B cell (primary cell): ENCODE data around the gene NUP210L. TPM values are rescaled to one million over a fixed set of nuclear protein-coding genes. Genes with fewer than 3 reads are reported as not detected.

Experiments used
- ATAC-seq: fragments of 200-7000 bp; cut with Tn5 transposase; one replicate; pipeline ENCODE4 v1.10.0; 2021; ENCODE audit warnings: low read depth, mild to moderate bottlenecking, moderate number of reproducible peaks, moderate library complexity
- CTCF ChIA-PET: fragments of 350-600 bp; sonication (Branson Sonifier 250); formaldehyde crosslinking; loops from one replicate; lab custom pipeline; 2021; ENCODE audit warnings: antibody characterized with exemption, inconsistent platforms; lab: Charles Lee
- POLR2A ChIA-PET: fragments of 350-600 bp; sonication (Branson Sonifier 250); formaldehyde crosslinking; loops from one replicate; lab custom pipeline; 2021; ENCODE audit warnings: antibody characterized with exemption; lab: Charles Lee
- DNase-seq: peaks from one replicate; pipeline ENCODE4 v3.0.0; 2013
- H2AFZ ChIP-seq: 2 replicates; pipeline ENCODE4 v1.6.1; 2012; ENCODE audit warnings: mild to moderate bottlenecking, low read depth, low read length; ENCODE audit not compliant: insufficient read depth, poor library complexity, severe bottlenecking
- H3K27ac ChIP-seq, 2 donors: 1 replicate in 1 of 2; 2 replicates in 1 of 2; pipeline ENCODE4 v1.5.1; 2012 to 2013; ENCODE audit warnings: low read length in 2 of 2, mild to moderate bottlenecking in 2 of 2, moderate library complexity in 1 of 2
- H3K27me3 ChIP-seq, 4 experiments: fragments of 200-600 bp in 1 of 4; sonication (generic) in 1 of 4; replicated peaks in 1 of 4; 1 replicate in 2 of 4; 2 replicates in 2 of 4; pipeline versions ENCODE4 v1.6.1 to v1.7.0; 2013 to 2016; ENCODE audit warnings: low read length in 3 of 4, mild to moderate bottlenecking in 2 of 4, mixed read lengths in 1 of 4, moderate library complexity in 1 of 4; ENCODE audit not compliant: insufficient read depth in 4 of 4, control insufficient read depth in 3 of 4; ENCODE audit errors: control extremely low read depth in 1 of 4
- H3K36me3 ChIP-seq, 2 experiments: replicated peaks in 1 of 2; 1 replicate in 1 of 2; 2 replicates in 1 of 2; pipeline versions ENCODE4 v1.6.1 to v1.7.1; 2013; ENCODE audit warnings: low read length in 1 of 2; ENCODE audit not compliant: insufficient read depth in 2 of 2, control insufficient read depth in 1 of 2; ENCODE audit errors: control extremely low read depth in 1 of 2, extremely low read depth in 1 of 2
- H3K4me1 ChIP-seq, 2 donors: fragments of 200-600 bp in 1 of 2; sonication (generic) in 1 of 2; 1 replicate in 1 of 2; 2 replicates in 1 of 2; pipeline versions ENCODE4 v1.5.1 to v1.6.1; 2013 to 2017; ENCODE audit warnings: low read length in 2 of 2; ENCODE audit not compliant: control insufficient read depth in 2 of 2, insufficient read depth in 2 of 2
- H3K4me2 ChIP-seq: replicated peaks from 2 replicates; pipeline ENCODE3; 2012; ENCODE audit warnings: mild to moderate bottlenecking, low read depth, low read length; ENCODE audit not compliant: poor library complexity, severe bottlenecking
- H3K4me3 ChIP-seq, 5 experiments: fragments of 200-600 bp in 1 of 5; sonication (generic) in 1 of 5; 1 replicate in 3 of 5; 2 replicates in 2 of 5; pipeline versions ENCODE4 v1.5.1 to v1.7.0; 2011 to 2016; ENCODE audit warnings: low read length in 4 of 5, mild to moderate bottlenecking in 4 of 5, low read depth in 2 of 5, control low read depth in 1 of 5, moderate library complexity in 1 of 5; ENCODE audit not compliant: insufficient read depth in 1 of 5; ENCODE audit errors: control extremely low read depth in 1 of 5, extremely low read depth in 1 of 5
- H3K79me2 ChIP-seq: fragments of 200-600 bp; sonication (generic); one replicate; pipeline ENCODE4 v1.6.0; 2016; ENCODE audit warnings: low read length; ENCODE audit not compliant: control insufficient read depth, insufficient read depth
- H3K9ac ChIP-seq: fragments of 200-600 bp; sonication (generic); 2 replicates; pipeline ENCODE4 v1.6.1; 2017; ENCODE audit warnings: mild to moderate bottlenecking, low read length, moderate library complexity
- H3K9me3 ChIP-seq, 3 donors: one replicate each; pipeline versions ENCODE4 v1.6.1 to v1.7.1; 2013; ENCODE audit warnings: low read length in 2 of 3; ENCODE audit not compliant: control insufficient read depth in 2 of 3, insufficient read depth in 1 of 3; ENCODE audit errors: control extremely low read depth in 1 of 3
- H4K20me1 ChIP-seq: 2 replicates; pipeline ENCODE4 v1.6.0; 2012; ENCODE audit warnings: mild to moderate bottlenecking, low read length; ENCODE audit not compliant: insufficient read depth, control insufficient read depth, poor library complexity, severe bottlenecking
- H3K27ac Mint-ChIP-seq: one replicate; pipeline ENCODE4 v1.8.0; 2021; ENCODE audit warnings: mixed read lengths
- H3K27me3 Mint-ChIP-seq: one replicate; pipeline ENCODE4 v1.8.0; 2021; ENCODE audit warnings: mixed read lengths
- H3K4me1 Mint-ChIP-seq: one replicate; pipeline ENCODE4 v1.8.0; 2021; ENCODE audit warnings: mixed read lengths
- H3K4me3 Mint-ChIP-seq: one replicate; pipeline ENCODE4 v1.8.0; 2021; ENCODE audit warnings: mixed read lengths
- H3K9me3 Mint-ChIP-seq: one replicate; pipeline ENCODE4 v1.8.0; 2022; ENCODE audit warnings: mixed read lengths; ENCODE audit not compliant: insufficient read depth
- CTCF ChIP-seq: fragments of 200-600 bp; IDR thresholded peaks from one replicate; pipeline ENCODE4 v1.8.0; 2022; ENCODE audit warnings: antibody characterized with exemption, mild to moderate bottlenecking
- EZH2 ChIP-seq: IDR thresholded peaks from 2 replicates; pipeline ENCODE4 v1.6.1; 2012; ENCODE audit warnings: borderline replicate concordance, low read depth, mild to moderate bottlenecking, moderate library complexity, low read length; ENCODE audit not compliant: insufficient read depth, poor library complexity, severe bottlenecking
- WGBS: methylation state at CpG from one replicate; pipeline ENCODE4 v1.1.5; 2013; ENCODE audit warnings: missing lambda C conversion rate; ENCODE audit not compliant: insufficient coverage; 5-methylcytosine and 5-hydroxymethylcytosine counted together
- intact Hi-C: fragments of 100-400 bp; cut with micrococcal nuclease; formaldehyde crosslinking; loops from one replicate; pipeline ENCODE4 v1.10.0; 2022
- polyA plus RNA-seq: library from polyadenylated mRNA; depleted of rRNA; stranded (reverse); fragments of >200 nt; gene quantifications from 2 replicates; pipeline ENCODE4 v1.2.3, GENCODE V29; 2012
- total RNA-seq, 2 donors: library from RNA; stranded (reverse); fragments of 120-200 nt in 1 of 2; gene quantifications; 1 replicate in 1 of 2; 2 replicates in 1 of 2; pipeline versions ENCODE4 v1.2.3 to v1.2.4, GENCODE V29; 2013 to 2022

Gene NUP210L
- total and polyA plus RNA-seq, 2 donors (not counting 1 experiment from before 2014, with no cell fraction given), result 0.04 to 0.20 TPM

GRCh38 chr1:154186177-154186576 is 31.3 kb upstream of the NUP210L start:
- Histone ChIP-seq H3K4me1 (peaks cover 12 to 18% of the 10 kb centered on the region in 2 donors), H3K9me3 (no peaks in the 10 kb centered on the region), H3K4me3 (no peak overlapping the region), H2AFZ (no peak overlapping the region), H3K36me3 (no peaks in the 10 kb centered on the region), H3K27ac (no peak overlapping the region), H3K27me3 (peaks cover 0 to 4% (median 1%) of the 10 kb centered on the region in 4 experiments), H3K79me2 (peaks cover 31% of the 10 kb centered on the region), H3K9ac (no peak overlapping the region), H3K4me2 (no peak overlapping the region), H4K20me1 (peaks cover 3% of the 10 kb centered on the region)
- intact Hi-C loops, result loop anchor here (1.0 kb wide), 1 partner anchor 86 kb away; the partner anchor contains the start of gene HAX1
- peak; percentile 57 for DNase-seq
- ATAC-seq, result no peak
- peak; percentile 63 for TF ChIP-seq CTCF
- TF ChIP-seq EZH2, result no peak
- Mint-ChIP-seq H3K27me3 (peaks cover 14% of the 10 kb centered on the region), H3K27ac (no peak overlapping the region), H3K4me3 (no peak overlapping the region), H3K9me3 (no peaks in the 10 kb centered on the region), H3K4me1 (peaks cover 21% of the 10 kb centered on the region)
- 80% methylated on average over 1 of the region's 1 CpG for WGBS
- CTCF ChIA-PET, result interaction anchor here (1.0 kb wide), 1 partner anchor 13 kb away, joined by 3 read pairs; no protein-coding TSS in a partner anchor
- POLR2A ChIA-PET, result no interaction called here
